ENCODE results near the gene RBM10. TPM values are rescaled to one million over a fixed set of nuclear protein-coding genes. Genes with fewer than 3 reads are reported as not detected.

The RBM10 gene
- total RNA-seq, 1 donor from 2014 or later: 52.4 TPM

GRCh38 chrX:47168495-47169073 is 23.6 kb downstream of the RBM10 start:
- no peak overlapping the region for H3K4me3 ChIP-seq
- no peaks in the 10 kb centered on the region for H3K9me3 ChIP-seq
- no peaks in the 10 kb centered on the region for H3K4me1 ChIP-seq
- no peak overlapping the region for H3K27ac ChIP-seq
- peaks cover 24 to 34% of the 10 kb centered on the region in 2 donors for H3K36me3 ChIP-seq
- intact Hi-C loops (cut with DNase I): no loop called here
- TF ChIP-seq CTCF (IDR thresholded peaks at IDR 0.05): no peak
- DNase-seq (ENCODE audit: low spot score in 2 of 2): peak in 1 of 2 donors; percentile 34
- H3K27me3 ChIP-seq: no peaks in the 10 kb centered on the region

- Histone ChIP-seq H3K27me3 (no peaks in the 10 kb centered on the region), H3K27ac (no peak overlapping the region), H3K36me3 (peaks cover 25 to 40% of the 10 kb centered on the region in 2 donors), H3K4me1 (no peaks in the 10 kb centered on the region), H3K9me3 (no peaks in the 10 kb centered on the region), H3K4me3 (no peak overlapping the region)
- DNase-seq (ENCODE audit: low spot score in 2 of 2): no peak
- TF ChIP-seq CTCF (IDR thresholded peaks at IDR 0.05): no peak
- intact Hi-C loops (cut with DNase I): no loop called here
These were observed 24.3 kb downstream of the RBM10 start for GRCh38 chrX:47169273-47169672.

GRCh38 chrX:47169726-47170515 is 24.9 kb downstream of the RBM10 start:
- no peak for TF ChIP-seq CTCF (IDR thresholded peaks at IDR 0.05)
- no peaks in the 10 kb centered on the region for H3K27me3 ChIP-seq
- H3K27ac ChIP-seq: no peak overlapping the region
- no peaks in the 10 kb centered on the region for H3K9me3 ChIP-seq
- DNase-seq (ENCODE audit: low spot score in 2 of 2): peak in 1 of 2 donors; percentile 59
- peaks cover 25 to 45% of the 10 kb centered on the region in 2 donors for H3K36me3 ChIP-seq
- intact Hi-C loops (cut with DNase I): no loop called here
- no peaks in the 10 kb centered on the region for H3K4me1 ChIP-seq
- H3K4me3 ChIP-seq: no peak overlapping the region

GRCh38 chrX:47170861-47171692 is 26.1 kb downstream of the RBM10 start:
- Histone ChIP-seq H3K36me3 (peaks cover 35 to 57% of the 10 kb centered on the region in 2 donors), H3K9me3 (no peaks in the 10 kb centered on the region), H3K4me1 (no peaks in the 10 kb centered on the region), H3K4me3 (no peak overlapping the region), H3K27me3 (no peaks in the 10 kb centered on the region), H3K27ac (no peak overlapping the region)
- DNase-seq (ENCODE audit: low spot score in 2 of 2): peak in 1 of 2 donors; percentile 61
- intact Hi-C loops (cut with DNase I): no loop called here
- TF ChIP-seq CTCF (IDR thresholded peaks at IDR 0.05): no peak

- Histone ChIP-seq H3K27ac (no peak overlapping the region), H3K4me1 (no peaks in the 10 kb centered on the region), H3K9me3 (no peaks in the 10 kb centered on the region), H3K36me3 (peaks cover 40 to 66% of the 10 kb centered on the region in 2 donors), H3K4me3 (no peak overlapping the region), H3K27me3 (no peaks in the 10 kb centered on the region)
- peak in 1 of 2 donors; percentile 46 for DNase-seq (ENCODE audit: low spot score in 2 of 2)
- TF ChIP-seq CTCF (IDR thresholded peaks at IDR 0.05): no peak
- intact Hi-C loops (cut with DNase I): no loop called here
These were observed 27.0 kb downstream of the RBM10 start for GRCh38 chrX:47171996-47172395.

Data from ascending aorta (tissue), 2 donors.